Osteocyte (in vitro differentiated cells): ENCODE data around the gene ZNF322. TPM values are rescaled to one million over a fixed set of nuclear protein-coding genes. Genes with fewer than 3 reads are reported as not detected.
A peak's percentile ranks its signal among the peaks of the same experiment; 100 is the strongest.

ENCODE experiments used
- DNase-seq: peaks from one replicate; pipeline ENCODE4 v3.0.0; 2021; ENCODE audit warnings: mixed read lengths; ENCODE audit not compliant: unreplicated experiment; ENCODE audit errors: extremely low spot score
- H3K27ac Mint-ChIP-seq: one replicate; pipeline ENCODE4 v1.8.0; 2021; ENCODE audit warnings: mild to moderate bottlenecking, mixed read lengths; ENCODE audit not compliant: unreplicated experiment
- H3K27me3 Mint-ChIP-seq: one replicate; pipeline ENCODE4 v1.8.0; 2021; ENCODE audit warnings: mixed read lengths; ENCODE audit not compliant: unreplicated experiment
- H3K36me3 Mint-ChIP-seq: one replicate; pipeline ENCODE4 v1.8.0; 2021; ENCODE audit warnings: mixed read lengths; ENCODE audit not compliant: unreplicated experiment
- H3K4me1 Mint-ChIP-seq: one replicate; pipeline ENCODE4 v1.8.0; 2021; ENCODE audit warnings: mixed read lengths; ENCODE audit not compliant: unreplicated experiment
- H3K4me3 Mint-ChIP-seq: one replicate; pipeline ENCODE4 v1.8.0; 2021; ENCODE audit warnings: mild to moderate bottlenecking, moderate library complexity, mixed read lengths; ENCODE audit not compliant: unreplicated experiment
- H3K9me3 Mint-ChIP-seq: one replicate; pipeline ENCODE4 v1.8.0; 2021; ENCODE audit warnings: mixed read lengths; ENCODE audit not compliant: unreplicated experiment
- CTCF ChIP-seq: fragments of 200-600 bp; sonication (generic); IDR thresholded peaks from 2 replicates; pipeline ENCODE4 v1.5.0; 2021; ENCODE audit warnings: antibody characterized with exemption, mild to moderate bottlenecking, moderate library complexity
- total RNA-seq: library from RNA; stranded (reverse); gene quantifications from 2 replicates; pipeline ENCODE4 v1.2.1, GENCODE V29; 2021

ZNF322 gene
- total RNA-seq, 1 donor from 2014 or later = 33.8 TPM

GRCh38 chr6:26595669-26596269 lies 63.8 kb downstream of the ZNF322 start:
- H3K27ac Mint-ChIP-seq = no peak overlapping the region
- peaks cover 37% of the 10 kb centered on the region for H3K27me3 Mint-ChIP-seq
- H3K4me3 Mint-ChIP-seq = no peak overlapping the region
- peak; percentile 99 for TF ChIP-seq CTCF
- DNase-seq = peak; percentile 95
- H3K36me3 Mint-ChIP-seq = peaks cover 17% of the 10 kb centered on the region
- H3K9me3 Mint-ChIP-seq = no peaks in the 10 kb centered on the region
- H3K4me1 Mint-ChIP-seq = peaks cover 17% of the 10 kb centered on the region

GRCh38 chr6:26594730-26595632 lies 64.6 kb downstream of the ZNF322 start:
- Mint-ChIP-seq H3K9me3 (no peaks in the 10 kb centered on the region), H3K4me3 (peak overlapping the region; percentile 19), H3K27me3 (peaks cover 44% of the 10 kb centered on the region), H3K4me1 (peaks cover 17% of the 10 kb centered on the region), H3K27ac (no peak overlapping the region), H3K36me3 (peaks cover 16% of the 10 kb centered on the region)
- TF ChIP-seq CTCF = no peak
- DNase-seq = no peak

- H3K36me3 Mint-ChIP-seq = peaks cover 8% of the 10 kb centered on the region
- H3K27ac Mint-ChIP-seq = no peak overlapping the region
- peaks cover 50% of the 10 kb centered on the region for H3K27me3 Mint-ChIP-seq
- H3K4me1 Mint-ChIP-seq = peaks cover 17% of the 10 kb centered on the region
- DNase-seq = no peak
- no peak overlapping the region for H3K4me3 Mint-ChIP-seq
- H3K9me3 Mint-ChIP-seq = no peaks in the 10 kb centered on the region
- no peak for TF ChIP-seq CTCF
These were observed 65.4 kb downstream of the ZNF322 start for GRCh38 chr6:26594131-26594498.

- no peak overlapping the region for H3K27ac Mint-ChIP-seq
- H3K36me3 Mint-ChIP-seq = peaks cover 5% of the 10 kb centered on the region
- H3K4me3 Mint-ChIP-seq = no peak overlapping the region
- TF ChIP-seq CTCF = no peak
- H3K9me3 Mint-ChIP-seq = no peaks in the 10 kb centered on the region
- peaks cover 14% of the 10 kb centered on the region for H3K4me1 Mint-ChIP-seq
- DNase-seq = no peak
- peaks cover 50% of the 10 kb centered on the region for H3K27me3 Mint-ChIP-seq
These were observed 66.0 kb downstream of the ZNF322 start for GRCh38 chr6:26593278-26594130.
